ENCODE data around the gene DPH3.

DPH3 gene

DNA sequence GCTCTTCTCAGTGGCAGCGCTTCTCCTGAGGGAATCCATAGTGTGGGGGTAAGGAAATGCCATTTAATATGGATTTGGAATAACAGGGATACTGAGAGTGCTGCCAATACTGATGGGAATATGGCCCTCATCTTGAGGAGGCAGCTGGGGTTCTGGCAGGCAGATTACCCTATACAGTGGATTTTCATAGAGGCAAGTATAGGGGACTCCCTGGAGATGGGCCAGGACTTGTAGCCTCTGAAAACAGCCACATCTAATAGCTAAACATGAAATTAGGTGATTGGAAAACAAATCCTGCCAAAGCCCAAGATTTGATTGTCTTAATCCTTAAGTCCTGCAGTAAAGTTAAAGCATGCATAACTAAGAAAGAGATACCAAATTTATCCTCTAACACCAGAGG lies 30.9 kb downstream of the DPH3 start:
- DNase-seq (ENCODE audit: low spot score) = no peak

DNA sequence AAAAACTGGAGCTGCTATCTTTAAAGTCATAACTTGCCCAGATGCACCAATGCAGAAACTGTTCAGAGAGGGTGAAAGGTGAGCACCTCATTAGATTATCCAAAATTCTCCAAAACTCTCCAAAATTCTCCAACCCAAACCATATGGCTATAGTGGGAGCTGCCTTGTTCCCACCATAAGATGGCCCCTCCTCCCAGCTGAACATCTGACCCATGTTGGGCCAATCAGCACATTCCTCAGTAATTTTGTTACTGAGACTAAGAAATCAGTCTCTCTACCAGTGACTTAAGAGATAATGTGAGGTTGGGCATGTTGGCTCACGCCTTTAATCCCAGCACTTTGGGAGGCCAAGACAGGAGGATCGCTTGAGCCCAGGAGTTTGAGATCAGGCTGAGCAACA lies 32.8 kb downstream of the DPH3 start:
- DNase-seq (ENCODE audit: low spot score) = no peak

DNA sequence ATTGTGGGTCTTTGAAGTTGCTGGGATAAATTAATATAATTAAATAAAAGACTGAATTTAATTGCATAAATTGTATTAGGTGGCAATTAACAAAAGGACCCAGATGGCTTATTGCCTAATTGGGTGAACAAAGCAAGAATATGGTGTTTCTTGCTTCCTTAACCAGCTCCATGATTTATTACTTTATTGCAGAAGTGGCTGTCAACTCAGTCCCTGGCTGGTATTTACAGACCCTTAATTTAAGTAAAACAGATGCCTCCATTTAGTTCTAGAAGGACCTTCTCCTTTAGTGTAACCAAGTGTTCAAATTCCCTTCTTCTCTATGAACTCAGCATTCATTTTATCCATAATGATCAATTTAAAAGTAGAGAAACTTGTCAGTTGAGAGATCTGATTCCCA lies 35.1 kb downstream of the DPH3 start:
- no peak for DNase-seq (ENCODE audit: low spot score)

DNA sequence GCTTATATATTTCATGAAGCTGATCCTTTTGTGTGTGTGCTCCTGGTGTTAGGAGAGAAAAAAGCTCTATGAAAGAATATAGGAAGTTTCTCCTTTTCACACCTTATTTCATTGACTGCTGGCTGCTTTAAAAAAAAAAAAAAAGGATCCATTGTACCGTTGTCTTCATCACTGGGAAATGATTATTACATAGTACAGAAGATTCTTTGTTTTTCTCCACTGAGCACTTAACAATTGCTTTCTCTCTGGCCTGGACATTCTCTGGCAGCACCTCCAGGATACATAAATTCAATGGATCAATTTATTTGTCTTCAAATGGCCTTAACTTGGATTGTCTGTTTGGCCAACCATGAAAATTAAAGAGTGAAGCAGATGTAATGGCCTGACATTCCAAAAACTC lies 37.2 kb downstream of the DPH3 start:
- DNase-seq (ENCODE audit: low spot score) = no peak

DNA sequence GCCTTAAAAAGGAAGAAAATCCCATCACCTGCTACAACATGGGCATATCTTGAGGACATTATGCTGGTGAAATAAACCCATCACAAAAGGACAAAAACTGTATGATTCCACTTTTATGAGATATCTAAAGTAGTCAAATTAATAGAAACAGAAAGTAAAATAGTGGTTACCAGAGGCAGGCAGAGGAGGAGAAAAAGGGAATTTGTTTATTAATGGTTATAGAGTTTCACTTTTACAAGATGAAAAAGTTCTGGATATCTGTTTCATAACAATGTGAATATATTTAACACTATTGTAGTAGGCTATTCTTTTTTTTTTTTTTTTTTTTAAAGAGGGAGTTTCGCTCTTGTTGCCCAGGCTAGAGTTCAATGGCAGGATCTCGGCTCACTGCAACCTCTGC lies 40.4 kb downstream of the DPH3 start:
- DNase-seq (ENCODE audit: low spot score) = no peak

DNA sequence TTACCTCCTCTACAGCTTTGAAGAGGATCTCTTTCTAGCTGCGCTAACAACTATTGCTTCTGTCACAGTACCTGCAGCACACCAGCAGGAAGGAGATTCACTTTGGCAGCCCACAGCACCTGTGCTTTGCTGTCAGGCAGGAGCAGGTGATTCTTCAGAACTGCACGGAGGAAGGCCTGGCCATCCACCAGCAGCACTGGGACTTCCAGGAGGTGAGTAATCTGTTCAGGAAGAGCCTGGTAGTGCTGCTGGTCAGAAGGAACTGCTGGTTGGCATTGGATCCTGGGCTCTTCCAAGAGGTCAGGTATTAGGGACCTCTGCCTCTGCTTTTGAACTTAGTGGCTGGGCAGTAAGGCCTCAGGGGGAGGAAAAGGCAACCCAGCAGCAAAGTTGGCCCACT lies 42.2 kb downstream of the DPH3 start:
- DNase-seq (ENCODE audit: low spot score) = no peak

DNA sequence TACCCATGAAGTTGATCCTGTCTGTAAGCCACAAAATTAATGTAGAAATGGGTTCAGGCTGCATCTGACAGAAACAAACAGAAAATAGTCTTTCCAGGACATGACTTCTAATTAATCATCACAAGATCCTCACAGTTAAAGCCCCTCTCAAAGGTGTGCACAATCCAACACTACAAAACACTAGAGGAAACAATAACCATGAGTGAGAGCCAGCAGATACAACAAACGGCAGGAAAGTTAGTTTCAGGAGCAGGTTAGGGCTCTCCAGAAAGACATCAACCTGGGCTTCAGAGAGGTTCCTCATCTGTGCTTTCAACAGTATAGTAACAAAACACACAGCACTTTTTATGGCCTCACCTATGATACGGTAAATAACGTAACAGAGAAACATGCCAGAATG lies 42.8 kb downstream of the DPH3 start:
- no peak for DNase-seq (ENCODE audit: low spot score)

DNA sequence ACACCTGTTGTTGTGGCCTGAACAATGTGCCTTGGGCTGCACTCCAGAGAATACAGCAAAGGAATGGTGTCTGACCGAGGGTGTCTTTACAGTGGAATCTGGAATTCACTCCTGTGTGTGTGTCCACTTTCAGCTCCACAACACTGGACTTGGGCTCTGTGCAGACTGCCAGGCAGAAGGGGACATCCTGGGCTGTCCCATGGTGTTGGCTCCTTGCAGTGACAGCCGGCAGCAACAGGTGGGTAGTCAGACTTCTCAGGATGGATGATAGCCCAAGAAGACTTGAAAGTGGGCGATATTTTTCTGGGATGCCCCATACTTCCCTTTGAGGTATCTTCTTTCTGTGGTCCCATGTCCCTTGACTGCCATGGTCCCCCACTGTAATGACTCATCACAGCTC lies 45.0 kb downstream of the DPH3 start:
- no peak for DNase-seq (ENCODE audit: low spot score)

DNA sequence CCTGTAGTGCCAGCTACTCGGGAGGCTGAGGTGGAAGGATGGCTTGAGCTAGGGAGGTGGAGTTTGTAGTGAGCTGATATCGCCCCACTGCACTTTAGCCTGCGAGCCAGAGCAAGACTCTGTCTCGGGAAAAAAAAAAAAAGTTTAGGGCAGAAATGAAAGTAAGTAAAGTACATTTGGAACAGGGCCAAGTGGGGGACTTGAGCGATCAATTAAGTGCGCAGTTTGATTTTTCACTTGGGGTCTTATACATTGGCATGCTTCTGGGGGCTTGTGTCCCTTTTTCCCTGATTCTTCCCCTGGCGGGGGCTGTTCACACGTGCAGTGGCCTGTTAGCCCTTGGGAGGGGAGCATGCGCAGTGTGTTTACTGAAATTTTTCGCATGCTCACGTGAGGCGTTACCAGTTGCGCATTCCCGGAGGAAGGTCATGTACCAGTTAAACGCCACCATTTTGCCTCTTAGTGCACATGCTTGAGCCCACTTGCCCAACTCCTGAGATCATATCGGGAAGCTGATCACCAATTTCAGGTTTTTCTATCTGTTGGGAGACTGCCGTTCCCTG lies 48.3 kb downstream of the DPH3 start:
- DNase-seq (ENCODE audit: low spot score) = no peak

DNA sequence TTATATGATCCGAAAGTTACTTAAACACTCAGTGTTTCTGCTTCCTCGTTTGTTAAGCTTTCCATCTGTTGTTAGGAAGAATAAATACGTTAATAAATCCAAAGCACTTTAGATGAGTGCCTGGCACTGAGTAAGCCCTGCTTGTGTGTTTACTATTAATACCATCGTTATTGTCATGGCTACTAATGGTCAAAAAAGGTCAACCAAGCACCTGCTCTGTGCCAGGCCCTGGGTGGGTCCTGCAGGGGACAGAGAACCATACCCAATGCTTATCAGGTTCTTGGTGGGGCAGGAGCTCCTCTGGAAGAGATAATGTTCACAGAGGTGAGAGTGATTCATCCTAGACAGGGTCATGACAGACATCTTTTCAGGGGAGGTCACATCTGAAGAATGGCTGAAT lies 50.4 kb downstream of the DPH3 start:
- DNase-seq (ENCODE audit: low spot score) = no peak

DNA sequence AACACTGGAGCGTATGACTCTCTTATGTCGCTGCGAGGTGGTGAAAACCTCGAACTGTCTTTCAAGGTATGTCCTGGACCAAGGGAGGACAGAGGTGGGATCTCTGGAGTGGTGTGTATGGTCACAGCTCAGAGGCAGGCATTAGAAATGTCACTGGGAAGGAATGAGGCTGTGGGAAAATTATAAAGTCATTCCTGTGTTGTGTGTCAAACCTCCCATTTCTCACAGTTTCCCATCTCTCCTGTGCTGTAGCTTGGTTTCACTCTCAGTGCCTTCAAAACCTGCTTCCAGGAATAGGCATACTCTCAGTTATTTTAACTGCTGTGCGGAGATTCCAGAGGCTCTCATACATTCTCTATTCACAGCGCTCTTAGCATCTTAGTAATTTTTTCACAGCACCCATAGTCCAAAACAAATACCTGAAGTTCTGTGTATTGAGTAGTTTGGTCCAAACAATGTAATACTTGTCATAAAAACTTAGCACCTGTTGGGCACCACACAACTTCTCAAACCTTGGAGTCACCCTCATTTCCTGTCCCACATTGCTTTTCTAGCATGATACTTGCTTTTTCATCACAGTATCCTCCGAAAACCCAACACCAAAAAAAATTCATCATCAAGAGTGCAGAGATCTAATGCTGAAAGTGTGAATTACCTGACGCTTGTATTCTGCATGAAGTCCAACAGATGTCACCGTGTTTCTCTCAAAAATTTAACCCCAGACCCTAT lies 53.4 kb downstream of the DPH3 start:
- DNase-seq (ENCODE audit: low spot score) = no peak

All from ecto neural progenitor cell (in vitro differentiated cells).